Stimulated activated CD4-positive, alpha-beta T cell treated with anti-CD3 and anti-CD28 coated beads, Interleukin-2, amount 100 ng/mL, for 24 hours (primary cell): ENCODE data around the gene PARP3.
A peak's percentile ranks its signal among the peaks of the same experiment; 100 is the strongest.

Source experiments
- DNase-seq, 2 donors: peaks; one replicate each; pipeline ENCODE4 v3.0.0-alpha.2; 2020

Gene PARP3

DNA sequence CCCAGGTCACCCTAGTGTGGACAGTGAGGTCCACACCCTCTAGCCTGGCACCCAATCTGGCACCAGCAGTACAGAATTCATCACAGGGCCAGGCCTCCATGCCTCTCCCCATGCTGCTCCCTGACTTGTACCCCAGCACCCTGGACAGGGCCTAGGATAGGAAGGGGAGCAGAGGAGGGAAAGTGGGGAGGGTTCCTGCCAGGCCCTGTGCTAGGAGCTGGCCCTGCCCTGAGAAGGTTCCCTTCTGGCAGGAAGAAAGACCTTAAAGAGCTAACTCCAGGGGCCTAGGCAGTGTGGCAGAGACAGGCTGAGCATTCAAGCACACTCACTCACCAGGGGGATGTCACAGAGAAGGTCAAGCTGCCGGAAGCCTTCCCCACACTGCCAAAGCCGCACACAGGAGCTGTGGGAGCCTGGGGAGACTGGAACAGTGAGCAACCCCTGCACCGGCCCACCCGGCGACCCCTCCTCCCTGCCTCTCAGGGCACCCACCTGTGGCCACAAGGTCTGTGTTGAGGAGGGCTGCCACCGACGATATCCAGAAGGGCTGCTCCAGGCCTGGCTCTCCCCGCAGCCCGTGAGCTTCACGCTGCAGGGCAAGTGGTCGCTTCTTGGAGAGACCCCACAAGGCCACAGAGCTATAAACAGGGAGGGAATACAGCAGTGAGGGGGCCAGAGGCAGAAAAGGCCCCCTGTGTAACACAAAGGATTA is 7.9 kb upstream of the PARP3 start:
- DNase-seq = no peak

DNA sequence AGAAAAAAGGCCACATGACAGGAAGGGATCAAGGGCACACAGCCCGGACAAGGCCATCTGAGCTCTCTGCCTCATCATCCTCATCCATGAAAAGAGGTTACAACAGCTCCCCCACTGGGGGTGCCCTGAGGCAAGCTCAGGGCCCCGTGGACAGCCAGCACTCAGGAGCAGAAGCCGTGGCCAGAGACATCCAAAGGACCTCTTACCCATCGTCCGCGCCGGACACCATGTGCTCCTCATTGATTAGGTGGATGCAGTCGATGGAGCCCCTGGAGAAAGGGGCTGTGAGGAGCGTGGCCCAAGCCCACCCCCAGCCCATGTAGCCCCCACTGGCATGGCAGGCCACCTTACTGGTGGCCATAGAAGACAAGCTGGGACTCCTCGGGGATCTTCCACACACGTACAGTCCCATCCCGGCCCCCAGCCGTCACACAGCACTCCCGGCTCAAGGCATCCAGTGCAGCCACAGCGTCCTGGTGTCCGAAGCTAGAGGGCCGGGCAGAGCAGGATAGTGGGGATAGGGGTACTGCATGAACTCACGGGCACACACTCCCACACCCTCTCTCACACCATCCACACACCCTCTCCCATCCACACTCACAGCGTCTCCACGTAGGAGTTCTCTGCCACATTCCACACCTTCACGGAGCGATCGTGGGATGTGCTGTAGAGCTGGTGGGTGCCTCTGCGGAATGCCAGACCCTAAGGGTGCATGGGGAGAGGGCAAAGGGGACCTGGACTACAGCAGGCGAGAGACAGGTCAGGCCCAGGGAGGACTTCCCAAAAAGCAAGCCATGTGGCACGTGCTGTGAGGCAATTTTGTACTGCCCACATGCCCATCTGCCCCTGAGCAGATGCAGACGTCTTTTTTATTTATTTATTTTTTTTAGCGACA is 6.9 kb upstream of the PARP3 start:
- DNase-seq = no peak

DNA sequence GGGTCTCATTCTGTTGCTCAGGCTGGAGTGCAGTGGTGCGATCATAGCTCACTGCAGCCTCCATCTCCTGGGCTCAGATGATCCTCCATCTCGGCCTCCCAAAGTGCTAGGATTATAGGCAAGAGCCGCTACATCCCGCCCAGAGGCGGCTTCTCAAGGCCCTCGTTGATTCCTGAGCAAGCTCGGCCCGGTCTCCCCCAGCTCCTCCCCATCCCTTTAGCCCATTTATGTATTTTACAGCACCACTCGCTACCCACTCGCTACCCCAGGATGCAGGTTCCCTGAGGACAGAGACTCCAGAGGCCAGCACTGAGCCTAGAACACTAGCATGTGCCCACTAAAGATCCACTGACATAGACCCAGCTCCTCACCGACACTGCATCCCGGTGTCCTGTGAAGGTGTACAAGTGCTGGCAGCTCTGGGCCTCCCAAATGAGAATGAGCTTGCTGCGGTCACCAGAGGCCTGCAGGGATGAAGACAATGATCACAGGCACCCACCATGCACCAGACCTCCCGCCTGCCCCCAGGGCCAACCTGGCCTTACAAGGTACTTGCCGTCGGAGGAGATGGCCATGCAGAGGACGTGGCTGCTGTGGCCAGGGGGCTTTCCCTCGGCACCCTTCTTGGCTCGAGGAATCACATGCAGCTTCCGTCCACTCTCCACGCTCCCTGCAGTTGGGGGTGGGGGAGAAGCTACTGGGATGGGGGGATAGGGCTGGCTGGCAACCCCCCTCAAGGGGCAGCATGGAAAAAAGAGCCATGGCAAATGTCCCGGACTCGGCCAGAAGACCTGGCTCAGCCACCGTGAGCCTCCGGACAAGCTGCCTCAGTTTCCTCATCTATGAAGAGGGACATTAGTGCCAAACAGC is 6.0 kb upstream of the PARP3 start:
- DNase-seq = no peak

- no peak for DNase-seq
These were observed 5.1 kb upstream of the PARP3 start for GRCh38 chr3:51937014-51937413.

DNA sequence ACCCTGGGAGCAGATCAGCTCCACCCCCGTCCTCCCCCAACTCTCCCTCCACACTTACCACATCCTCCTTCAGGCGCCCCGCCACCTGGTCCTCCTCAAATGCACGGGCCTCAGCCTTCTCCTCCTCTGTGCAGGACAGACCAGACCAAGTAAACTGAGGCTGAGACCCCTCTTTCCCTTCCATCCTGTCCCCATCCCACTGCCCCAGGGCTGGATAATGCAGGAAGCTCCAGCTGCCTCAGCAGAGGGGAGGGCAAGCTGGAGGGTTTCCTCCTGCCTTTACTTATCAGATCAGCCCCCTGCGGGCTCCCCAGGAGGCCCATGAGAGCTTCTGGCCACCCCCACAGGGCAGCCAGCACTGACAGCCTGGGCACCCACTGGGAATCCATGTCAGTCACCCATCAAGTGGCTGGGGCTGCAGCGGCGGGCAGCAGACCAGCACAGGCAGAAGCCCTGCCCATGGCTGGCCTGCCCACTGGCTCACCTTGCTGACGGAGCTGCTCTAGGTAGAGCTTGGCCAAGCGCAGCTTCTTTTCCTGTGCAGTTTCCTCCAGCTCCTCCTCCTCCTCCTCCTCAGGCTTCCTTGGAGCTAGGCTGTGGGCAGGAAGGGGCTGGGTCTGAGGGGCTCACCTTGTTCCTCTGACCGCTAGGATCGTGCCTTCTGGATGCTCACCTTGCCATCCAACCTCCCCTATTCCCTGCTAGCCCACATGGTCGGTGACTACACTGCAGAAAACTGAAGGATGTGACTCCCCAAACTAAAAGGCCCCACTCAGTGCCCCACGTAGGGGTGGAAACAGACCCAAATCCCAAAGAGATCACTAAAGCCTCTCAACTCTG is 4.3 kb upstream of the PARP3 start:
- DNase-seq = no peak

DNA sequence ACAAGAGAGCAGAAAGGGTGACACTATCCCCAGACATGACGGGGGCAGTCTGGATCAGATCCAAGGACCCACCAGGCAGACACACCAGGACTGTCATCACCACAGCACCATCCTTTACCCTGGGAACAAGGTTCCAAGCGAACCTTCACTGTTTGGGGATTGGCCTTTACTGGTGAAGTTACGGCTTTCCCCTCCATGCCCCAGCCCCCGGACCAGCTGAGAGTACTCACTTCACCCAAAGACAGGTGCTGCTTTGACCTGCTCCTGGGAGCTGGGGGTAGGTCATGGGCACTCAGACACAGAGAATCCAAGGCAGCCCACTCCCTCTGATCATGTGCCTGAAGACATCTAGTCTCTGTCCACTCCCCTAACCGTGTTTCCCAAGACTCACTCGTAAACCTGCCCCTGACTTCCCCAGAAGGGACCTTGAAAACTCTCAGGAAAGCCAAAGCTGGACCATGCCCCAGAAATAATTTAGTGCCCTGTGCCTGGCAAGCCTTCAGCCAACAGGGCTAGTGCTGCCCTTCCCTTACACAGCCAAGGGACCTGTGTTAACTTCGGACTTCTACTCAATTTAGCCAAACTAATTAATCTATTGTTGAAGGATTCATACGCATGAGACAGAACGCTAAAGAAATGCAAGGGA is 3.3 kb upstream of the PARP3 start:
- DNase-seq = no peak

GRCh38 chr3:51940648-51941462 is 1.3 kb upstream of the PARP3 start:
- peak in 1 of 2 donors; percentile 19 for DNase-seq

DNA sequence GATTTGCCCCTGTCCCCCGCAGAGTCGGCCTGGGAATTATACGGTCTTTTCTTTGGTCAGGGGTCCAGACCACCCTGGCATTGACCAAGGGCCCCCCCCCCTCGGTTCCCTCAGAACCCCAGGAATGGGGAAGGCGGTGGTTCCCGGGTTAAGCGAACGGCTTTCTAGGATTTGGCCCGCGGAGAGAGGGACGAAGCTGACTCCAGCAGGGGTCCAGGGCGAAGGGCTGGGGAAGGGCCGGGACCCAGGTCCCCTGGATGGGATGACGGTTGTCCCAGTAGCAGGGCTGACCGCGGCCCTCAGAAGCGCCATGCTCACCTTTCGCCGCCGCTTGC is 733 bp upstream of the PARP3 start:
- DNase-seq = no peak

DNA sequence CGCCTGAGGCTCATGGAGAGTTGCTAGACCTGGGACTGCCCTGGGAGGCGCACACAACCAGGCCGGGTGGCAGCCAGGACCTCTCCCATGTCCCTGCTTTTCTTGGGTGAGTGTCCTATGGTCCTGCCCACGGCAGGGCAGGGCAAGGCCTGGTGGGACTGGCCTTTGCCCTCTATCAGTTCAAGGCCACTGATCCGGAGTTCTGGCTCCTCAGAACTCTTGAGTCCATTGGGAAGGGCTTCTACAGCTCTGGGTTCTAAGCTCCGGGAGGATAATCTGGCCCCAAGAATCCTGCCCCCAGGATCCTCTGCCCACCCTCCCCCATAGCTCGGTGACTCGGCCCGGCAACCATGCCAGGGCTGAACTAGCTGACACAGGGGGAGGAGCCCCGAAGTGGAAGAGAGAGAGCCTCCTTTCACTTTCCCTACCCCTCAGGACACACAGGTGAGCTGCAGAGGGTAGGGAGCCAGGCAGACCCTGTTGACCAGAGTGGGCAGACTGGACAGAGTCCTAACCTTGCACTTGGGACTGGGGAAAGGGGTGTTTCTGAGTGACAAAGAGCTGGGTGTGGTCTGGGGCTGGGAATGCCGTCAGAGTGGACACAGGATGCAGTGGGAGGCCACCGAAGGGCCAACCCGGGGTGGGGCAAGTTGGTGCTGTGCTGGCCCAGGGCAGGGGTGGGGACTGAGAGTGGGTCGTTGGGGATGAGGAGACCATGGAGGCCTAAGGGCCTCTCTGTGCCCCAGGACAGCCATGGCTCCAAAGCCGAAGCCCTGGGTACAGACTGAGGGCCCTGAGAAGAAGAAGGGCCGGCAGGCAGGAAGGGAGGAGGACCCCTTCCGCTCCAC is 664 bp downstream of the PARP3 start:
- peak; percentile 66 to 70 for DNase-seq

- DNase-seq = no peak
These were observed 1.6 kb downstream of the PARP3 start for GRCh38 chr3:51943451-51944391.

DNA sequence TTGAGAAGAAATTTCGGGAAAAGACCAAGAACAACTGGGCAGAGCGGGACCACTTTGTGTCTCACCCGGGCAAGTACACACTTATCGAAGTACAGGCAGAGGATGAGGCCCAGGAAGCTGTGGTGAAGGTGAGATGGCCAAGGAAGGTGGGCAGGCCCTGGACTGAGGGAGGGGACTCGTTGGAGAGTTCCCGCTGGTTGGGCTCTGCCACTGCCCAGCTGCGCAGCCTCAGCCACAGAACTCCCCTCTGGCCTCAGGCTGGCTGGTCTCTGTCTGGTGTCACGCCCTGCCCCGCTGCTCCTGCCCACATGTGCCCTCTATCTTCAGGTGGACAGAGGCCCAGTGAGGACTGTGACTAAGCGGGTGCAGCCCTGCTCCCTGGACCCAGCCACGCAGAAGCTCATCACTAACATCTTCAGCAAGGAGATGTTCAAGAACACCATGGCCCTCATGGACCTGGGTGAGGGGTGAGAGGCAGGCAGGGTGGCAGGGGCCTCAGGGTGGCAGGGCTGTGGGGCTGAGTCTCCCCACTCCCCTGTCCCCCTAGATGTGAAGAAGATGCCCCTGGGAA is 2.4 kb downstream of the PARP3 start:
- no peak for DNase-seq

DNA sequence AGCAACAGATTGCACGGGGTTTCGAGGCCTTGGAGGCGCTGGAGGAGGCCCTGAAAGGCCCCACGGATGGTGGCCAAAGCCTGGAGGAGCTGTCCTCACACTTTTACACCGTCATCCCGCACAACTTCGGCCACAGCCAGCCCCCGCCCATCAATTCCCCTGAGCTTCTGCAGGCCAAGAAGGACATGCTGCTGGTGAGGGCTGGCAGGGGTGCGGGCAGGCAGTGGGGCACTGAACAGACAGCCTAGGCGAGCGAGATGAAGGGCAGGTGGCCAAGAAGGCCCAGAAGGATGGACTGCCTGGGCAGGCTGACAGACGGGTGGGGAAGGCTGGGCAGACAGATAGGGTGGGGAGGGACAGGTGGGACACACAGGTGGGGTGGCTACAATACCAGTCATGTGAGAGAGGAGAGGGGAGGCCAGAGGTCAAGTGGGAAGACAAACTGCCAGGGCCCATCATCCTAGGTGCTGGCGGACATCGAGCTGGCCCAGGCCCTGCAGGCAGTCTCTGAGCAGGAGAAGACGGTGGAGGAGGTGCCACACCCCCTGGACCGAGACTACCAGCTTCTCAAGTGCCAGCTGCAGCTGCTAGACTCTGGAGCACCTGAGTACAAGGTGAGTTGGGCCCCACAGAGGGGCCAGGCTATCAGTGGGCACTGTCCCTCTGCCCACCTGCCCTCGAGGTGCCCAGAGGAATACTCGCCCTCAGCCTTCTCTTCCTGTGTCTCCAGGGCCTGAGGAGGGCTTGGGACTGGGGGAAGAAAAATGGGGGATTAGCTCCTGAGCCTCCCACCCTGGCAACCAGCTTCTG is 3.1 kb downstream of the PARP3 start:
- no peak for DNase-seq

- no peak for DNase-seq
These were observed 4.0 kb downstream of the PARP3 start for GRCh38 chr3:51945926-51946705.

- no peak for DNase-seq
These were observed 4.6 kb downstream of the PARP3 start for GRCh38 chr3:51946796-51947195.

- DNase-seq = no peak
These were observed 5.2 kb downstream of the PARP3 start for GRCh38 chr3:51947215-51947900.

GRCh38 chr3:51948016-51948580 is 5.9 kb downstream of the PARP3 start:
- DNase-seq = no peak
